ENCODE results near the gene METTL16.
"Not testable (repeated sequence)": the region's sequence is repeated elsewhere in the genome, so short reads cannot be mapped to it uniquely, and the experiment has no call there.

DNA sequence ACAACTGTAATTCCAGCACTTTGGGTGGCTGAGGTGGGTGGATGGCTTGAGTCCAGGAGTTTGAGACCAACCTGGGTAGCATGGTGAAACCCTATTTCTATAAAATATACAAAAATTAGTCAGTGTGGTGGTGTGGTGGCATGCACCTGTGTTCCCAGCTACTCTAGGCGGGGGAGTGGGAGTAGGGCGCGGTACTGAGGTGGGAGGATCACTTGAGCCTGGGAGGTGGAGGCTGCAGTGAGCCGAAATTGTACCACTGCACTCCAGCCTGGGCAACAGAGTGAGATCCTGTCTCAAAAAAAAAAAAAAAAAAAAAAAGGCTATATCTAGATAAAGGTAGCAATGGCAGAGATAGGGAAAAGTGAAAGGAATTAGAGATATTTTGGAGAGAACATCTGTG lies 25.0 kb downstream of the METTL16 start:
- not testable (repeated sequence) for TF ChIP-seq EZH2 (IDR thresholded peaks at IDR 0.05; ENCODE audit: insufficient read depth, poor library complexity, severe bottlenecking); EZH2phosphoT487 (IDR thresholded peaks at IDR 0.05; ENCODE audit: insufficient read depth, low read depth)
